Fibroblast of skin of scalp (primary cell): Measurements from ENCODE around the gene HMOX2.

ENCODE experiments used
- DNase-seq: peaks from one replicate; pipeline ENCODE4 v3.0.0-alpha.2; 2013

Gene HMOX2

DNA sequence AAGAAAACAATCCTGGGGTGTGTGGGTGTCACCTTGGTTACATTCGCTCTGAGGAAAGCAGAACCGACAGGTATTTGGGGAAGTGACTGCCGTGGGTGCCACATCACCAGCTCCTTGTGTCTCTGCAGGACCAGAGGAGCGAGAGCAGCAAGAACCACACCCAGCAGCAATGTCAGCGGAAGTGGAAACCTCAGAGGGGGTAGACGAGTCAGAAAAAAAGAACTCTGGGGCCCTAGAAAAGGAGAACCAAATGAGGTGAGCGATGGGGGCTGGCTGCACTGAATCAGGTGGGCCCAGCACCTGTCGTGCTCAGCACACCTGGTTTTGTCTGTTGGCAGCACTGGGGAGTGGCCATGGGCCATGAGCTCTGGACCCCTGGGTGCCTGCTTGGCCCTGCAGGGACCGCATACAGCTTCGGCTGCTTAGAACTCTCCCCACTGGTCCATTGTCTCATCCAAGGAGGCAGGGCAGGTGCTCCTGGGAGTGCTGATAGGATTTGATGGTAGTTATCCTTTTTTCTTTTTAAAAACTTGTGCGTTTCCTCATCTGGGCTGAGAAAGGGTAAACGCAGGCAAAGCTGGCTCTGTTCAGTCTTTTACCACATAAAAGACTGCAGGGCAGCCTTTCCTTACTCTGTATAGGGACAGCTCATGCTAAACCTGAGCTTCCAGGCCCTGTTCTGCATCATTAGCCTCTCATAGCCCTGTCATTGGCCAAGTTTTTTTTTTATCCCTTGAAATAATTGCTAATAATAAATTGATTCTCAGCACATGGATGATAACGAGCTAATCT, 29.4 kb downstream of the HMOX2 start:
- no peak for DNase-seq

DNA sequence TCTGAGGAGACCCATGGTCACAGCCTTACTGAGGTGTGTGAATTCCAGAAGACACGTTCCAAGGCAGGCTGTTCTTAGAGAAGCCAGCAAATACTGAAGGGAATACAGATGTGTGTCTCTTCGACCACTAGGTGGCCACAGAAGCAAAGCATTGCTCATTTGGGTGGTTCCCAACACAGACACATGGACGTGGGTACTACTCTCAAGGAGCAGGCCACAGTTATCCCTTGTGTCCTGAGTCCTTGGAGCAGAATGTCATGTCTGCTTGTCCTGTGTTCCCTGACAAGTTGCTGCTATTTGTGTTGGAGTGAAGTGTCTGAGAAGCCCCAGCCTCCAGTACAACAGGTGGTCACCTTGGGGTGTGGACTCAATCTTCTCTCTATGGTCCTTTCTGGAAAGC, 30.3 kb downstream of the HMOX2 start:
- peak; percentile 80 for DNase-seq

DNA sequence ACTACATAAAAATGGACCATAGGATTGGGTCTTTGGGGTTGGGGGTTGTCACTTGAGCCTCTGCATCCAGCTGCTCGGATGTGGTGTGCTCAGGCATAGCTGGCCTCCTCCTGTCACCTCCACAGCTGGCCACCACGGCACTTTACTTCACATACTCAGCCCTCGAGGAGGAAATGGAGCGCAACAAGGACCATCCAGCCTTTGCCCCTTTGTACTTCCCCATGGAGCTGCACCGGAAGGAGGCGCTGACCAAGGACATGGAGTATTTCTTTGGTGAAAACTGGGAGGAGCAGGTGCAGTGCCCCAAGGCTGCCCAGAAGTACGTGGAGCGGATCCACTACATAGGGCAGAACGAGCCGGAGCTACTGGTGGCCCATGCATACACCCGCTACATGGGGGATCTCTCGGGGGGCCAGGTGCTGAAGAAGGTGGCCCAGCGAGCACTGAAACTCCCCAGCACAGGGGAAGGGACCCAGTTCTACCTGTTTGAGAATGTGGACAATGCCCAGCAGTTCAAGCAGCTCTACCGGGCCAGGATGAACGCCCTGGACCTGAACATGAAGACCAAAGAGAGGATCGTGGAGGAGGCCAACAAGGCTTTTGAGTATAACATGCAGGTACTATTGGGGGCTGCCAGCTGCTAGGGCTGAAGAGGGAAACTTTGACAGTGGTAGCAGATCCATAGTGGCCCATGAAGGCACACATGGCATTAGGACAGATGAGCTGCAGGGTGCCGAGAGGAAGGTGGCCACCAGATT, 31.6 kb downstream of the HMOX2 start:
- no peak for DNase-seq

DNA sequence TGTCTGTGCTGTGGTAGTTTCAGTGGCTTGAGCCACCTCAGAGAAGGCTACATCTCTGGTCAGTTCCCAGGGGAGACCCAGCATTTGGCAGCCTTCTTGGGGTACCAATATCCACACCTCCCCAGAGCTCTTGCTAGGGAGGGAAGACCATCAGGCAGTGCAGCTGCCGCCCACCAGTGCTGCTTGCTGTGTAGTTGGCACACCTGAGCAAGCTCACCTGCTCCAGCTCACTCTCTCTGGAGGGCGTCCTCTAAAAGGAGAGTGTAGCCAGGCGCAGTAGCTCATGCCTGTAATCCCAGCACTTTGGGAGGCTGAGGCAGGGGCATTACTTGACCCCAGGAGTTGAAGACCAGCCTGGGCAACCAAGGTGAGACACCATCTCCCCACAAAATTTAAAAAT, 32.6 kb downstream of the HMOX2 start:
- DNase-seq = no peak

DNA sequence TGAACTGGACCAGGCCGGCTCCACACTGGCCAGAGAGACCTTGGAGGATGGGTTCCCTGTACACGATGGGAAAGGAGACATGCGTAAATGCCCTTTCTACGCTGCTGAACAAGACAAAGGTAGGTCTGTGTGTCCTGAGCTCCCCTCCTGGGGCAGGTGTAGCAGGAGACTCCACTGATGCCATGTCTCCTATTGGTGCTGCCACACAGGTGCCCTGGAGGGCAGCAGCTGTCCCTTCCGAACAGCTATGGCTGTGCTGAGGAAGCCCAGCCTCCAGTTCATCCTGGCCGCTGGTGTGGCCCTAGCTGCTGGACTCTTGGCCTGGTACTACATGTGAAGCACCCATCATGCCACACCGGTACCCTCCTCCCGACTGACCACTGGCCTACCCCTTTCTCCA, 33.2 kb downstream of the HMOX2 start:
- DNase-seq = no peak

DNA sequence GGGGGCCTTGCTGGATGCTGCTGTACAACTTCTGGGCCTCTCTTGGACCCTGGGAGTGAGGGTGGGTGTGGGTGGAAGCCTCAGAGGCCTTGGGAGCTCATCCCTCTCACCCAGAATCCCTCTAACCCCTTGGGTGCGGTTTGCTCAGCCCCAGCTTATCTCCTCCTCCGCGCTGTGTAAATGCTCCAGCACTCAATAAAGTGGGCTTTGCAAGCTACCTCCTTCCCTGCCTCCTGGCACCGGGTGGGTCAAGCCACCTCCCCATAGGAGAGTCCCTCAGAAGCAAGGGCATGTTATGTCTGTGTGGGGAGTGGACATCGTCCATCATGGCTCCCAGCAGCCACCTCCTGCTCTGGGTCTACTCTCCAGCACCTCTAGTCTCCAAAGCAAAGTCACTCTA, 33.9 kb downstream of the HMOX2 start:
- DNase-seq = no peak

DNA sequence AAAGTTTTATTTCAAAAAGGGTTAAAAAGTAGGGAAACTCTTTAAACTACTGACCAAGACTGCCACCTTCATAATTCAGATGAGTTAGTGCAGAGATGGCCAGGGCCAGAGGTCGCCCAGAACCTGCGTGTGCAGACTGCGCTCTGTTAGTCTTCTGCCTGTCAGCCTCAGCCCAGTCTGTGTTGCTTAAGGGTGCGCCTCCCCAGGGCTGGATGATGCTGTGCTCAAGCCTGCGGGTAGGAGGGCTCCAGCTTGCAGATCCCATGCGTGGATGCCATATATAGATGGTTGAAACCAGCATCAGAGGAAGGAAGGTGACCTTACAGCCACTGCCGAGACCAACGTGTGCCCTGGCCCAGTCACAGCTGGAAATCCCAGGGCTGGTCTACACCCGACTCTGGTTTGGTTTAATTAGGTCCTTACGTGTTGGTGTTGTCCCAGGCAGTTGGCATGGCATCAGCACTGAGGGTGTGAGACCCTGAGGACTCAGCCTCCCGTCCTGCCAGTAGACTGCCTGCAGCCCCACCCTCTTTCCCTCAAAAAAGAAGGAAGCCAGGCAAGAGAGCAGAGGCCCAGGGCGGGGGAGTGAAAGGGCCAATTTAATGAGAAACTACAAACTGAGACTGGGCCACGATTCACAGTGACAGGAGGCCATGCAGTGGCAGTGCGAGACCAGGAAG, 34.7 kb downstream of the HMOX2 start:
- no peak for DNase-seq

DNA sequence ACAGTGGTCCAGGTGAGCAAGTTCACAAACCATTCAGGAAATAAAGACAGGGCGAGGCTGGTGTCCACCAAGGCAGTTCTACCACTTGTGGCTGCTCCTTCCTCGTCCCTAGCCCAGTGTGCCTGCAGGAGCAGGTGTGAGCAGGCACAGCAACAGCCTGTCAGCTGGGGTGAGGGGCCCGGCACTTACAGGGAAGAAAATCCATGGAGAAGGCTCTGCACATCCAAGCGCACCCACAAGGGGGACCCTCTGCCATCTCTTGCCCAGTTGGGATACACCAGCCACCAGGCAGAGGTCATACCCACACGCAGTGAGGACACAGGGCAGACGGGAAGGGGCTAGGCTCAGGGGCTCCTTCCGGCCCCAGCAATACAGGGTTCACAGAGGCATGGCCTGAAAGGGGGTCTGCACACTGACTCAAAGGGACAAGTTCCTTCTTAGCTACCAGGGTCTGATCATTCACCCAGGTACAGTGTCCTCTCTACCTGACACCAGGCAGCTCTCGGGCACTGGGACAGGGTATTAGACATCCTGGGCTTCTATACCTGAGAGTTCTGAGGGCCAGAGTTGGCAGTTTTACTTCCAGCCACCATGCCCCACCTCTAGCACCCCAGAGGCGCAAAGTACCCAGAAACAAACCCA, 35.4 kb downstream of the HMOX2 start:
- DNase-seq = peak; percentile 35

DNA sequence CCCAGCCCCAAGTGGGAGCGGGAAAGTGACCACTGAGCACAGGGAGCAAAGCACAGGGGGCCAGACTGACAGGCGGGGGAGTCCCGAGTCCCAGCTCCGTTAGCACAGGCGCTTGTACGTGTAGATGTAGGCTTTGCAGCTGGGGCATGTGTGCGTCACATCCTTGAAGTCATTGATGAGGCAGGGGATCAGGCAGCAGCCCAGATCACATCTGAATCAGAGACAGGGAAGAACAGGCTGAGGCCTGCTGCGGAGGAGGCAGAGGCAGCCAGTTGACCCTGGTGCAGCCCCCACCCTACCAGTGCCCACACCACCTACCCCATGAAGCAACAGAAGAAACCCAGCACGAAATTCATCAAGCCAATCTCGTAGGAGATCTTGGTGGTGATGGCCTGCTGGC, 36.3 kb downstream of the HMOX2 start:
- no peak for DNase-seq

DNA sequence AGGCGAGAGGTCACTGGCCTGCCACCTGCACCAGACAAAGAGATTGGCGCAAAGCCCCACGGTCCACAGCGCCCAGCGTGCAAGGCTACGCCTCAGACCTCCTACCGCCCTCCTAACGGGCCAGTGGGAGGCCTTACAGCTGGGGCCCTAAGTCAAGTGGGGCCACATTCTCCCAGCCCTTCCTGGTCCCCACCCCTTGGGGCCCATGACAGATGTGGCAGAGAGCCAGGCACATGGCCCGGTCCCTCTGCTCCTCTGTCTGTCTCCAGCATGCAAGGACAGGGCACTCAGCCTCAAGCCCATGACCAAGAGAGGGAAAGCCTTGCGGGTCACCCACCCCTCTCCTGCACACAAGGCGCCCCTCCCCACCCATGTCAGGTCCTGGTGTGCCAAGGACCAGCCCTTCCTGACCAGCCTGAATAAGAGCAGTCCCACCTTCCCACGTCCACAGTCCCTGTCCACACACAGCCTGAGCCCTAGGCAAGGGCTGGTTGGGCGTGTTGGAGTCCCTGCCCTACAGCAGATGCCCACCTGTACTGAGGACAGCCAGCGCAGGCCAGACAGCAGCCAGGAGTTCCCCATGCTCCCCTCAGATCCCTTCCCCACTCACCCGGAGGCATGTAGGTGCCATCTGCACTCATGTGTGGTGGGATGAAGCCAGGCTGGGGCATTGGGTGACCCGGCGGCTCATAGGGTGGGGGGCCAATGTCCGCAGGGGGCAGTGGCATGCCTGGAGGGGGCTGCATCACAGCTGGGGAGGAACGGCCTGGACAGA, 37.1 kb downstream of the HMOX2 start:
- no peak for DNase-seq

DNA sequence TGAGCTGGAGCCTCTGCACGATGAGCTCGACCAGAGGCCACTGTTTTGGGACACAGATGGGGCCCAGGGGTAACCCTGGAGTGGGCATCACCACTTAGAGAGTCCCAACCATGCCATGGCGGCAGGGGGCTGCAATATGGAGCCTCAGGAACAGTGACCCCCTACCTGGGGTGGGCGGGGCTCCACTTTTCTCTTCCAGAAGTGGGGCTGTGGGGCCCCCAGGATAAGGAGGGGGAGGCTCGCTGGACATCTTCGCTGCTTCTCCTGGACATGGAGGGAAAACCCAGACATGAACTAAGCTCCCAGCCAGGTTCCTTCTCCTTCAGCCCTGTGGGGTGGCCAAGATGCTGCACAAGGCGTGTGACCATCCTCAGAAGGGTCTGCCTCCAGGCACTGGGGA, 37.7 kb downstream of the HMOX2 start:
- DNase-seq = no peak

DNA sequence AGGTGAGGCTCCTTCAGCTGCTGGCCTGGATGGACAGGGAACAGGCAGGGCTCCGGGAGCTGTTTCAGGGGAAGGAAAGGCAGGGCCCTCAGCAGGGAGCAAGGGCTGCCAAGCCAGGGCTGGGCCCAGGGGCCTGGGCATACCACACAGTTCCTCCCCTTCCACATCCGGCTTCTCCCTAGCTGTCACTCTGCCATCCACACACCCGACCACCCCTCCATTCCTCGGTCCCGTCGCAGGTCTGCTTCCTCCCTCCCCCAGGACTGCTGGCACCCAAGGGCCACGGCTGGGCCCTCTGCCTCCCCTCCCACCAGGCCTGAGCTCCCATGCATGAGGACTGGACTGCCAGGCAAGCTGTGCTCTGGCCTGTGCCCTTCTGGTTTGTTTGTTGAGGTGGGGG, 38.4 kb downstream of the HMOX2 start:
- DNase-seq = no peak

DNA sequence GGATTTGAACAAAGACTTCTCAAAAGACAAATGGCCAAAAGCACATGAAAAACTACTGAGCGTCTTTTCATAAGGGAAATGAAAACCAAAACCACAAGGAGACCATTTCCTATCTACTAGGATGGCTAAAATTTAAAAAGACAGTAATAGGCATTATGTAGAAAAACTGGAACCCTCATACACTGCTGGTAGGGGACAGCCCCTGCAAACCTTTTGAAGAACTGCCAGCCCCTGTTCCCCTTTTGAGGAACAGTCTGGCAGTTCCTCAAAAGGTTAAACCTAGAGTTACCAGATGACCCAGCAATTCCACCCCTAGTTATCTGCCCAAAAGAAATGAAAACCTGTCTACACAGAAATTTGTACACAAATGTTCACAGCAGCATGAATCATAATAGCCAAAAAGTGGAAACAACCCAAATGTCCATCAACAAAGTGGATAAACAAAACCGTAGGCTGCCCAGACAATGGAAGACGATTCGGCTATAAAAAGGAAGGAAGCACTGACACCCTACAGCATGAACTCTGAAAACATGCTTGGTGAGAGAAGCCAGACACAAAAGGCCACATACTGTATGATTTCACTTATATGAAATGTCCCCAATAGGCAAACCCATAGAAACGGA, 39.5 kb downstream of the HMOX2 start:
- no peak for DNase-seq

DNA sequence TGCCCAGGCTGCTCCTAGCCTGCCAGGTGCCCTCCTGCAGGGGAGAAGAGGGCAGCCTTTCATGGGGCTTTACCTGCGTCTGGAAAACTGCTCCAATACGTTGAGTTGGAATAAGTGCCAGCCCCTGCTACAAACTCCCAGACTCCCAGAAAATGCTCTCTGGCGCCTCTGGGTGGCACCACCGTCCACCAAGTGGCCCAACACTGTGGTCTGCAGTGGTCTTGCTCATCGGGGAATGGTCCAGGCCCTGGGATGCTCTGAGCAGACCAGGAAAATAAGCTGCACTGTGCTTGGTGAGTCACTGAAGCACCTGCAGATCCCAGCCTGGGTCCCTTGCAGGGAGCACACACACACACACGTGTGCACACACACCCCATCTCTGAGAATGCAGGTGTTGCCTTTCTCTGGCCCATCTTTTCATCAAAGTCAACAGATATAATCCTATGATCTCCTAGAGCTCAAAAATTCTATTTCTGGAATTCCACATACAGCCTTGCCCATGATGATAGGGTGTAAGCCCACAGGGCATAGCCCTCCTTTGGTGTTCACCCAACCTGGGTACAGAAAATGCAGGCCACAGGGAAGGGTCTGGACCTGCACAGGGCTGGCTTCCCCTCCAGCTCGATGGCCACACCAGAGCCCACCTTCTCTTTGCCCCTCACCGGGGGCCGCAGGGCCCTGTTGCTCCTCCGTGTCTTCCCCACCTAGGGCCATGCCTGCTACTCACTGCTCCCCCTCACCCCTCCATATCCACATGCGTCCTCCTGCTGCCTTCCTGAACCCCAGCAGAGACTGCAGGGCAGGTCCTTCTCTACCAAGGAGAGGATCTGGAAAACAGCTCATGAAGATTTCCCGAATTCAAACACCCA, 41.8 kb downstream of the HMOX2 start:
- DNase-seq = peak; percentile 43

DNA sequence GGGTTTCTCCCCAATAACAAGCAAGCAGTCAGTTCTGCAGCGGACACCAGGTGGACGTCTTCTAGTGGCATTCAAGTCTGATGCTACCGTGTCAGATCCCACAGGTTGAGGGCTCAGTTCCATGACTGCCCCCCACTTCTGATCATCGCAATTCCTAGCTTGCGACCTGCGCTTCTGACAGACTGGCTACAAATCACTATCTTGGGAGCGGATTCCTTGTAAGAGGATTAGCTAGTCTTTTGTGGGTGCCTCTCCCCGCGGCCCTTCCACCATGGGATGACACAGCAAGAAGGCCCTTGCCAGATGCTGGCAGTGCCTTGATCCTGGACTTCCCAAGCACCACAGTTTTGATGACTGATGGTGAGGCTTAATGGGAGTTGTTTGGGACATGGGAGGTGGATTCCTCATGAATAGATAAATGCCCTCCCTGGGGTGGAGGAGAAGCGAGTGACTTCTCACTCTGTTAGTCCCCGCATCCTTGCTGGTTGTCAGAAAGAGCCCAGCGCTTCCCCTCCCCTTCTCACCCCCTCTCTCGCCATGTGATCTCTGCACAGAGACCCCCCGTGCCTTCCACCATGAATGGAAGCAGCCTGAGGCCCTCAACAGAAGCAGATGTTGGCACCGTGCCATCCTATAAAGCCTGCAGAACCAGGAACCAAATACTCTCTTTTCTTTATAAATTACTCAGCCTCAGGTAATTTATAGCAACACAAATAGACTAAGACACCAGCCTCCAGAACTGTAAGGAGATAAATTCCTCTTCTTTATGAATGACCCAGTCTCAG, 43.3 kb downstream of the HMOX2 start:
- no peak for DNase-seq

DNA sequence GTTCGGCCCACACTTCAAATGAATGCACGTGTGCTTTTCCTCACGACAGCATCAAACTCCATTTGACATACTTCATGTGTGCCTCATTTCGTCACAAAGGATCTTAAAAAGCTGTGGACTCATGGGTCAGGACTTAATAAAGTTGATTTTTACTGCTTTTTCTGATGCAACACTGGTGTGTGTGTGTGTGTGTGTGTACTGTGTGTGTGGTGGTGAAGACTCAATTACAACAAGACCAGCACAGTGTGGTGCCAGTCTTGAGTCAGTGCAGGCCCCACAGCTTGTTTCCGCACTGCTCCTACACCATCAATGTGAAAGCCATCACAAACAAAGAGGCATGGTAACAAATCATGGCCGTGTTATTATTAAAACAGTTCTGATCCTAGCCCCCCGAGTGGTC, 44.7 kb downstream of the HMOX2 start:
- peak; percentile 65 for DNase-seq

DNA sequence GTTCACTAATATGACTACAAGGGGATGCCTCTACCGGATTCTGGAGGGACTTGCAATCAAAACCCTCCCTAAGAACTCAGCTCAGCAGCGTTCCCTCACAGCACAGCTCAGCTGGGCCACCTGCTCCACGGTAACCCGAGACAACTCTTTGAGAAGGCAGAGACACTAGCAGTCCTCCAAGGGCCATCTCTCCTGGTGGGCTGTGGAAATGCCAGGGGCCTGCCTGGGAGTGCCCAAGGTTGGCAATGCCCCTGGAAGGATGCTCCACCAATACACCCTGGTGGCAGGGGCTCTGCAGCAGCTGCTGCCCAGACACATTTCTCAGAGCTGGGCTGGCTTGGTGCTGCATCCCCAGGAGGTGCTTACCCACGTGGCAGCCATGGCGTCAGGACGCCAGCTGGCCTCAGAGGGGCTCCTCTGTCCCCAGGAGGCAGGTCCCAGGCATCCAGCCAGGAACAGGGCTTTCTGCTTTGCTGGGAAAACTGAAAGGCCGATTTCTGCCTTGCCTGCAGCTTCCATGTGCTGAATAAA, 45.9 kb downstream of the HMOX2 start:
- DNase-seq = peak; percentile 62

DNA sequence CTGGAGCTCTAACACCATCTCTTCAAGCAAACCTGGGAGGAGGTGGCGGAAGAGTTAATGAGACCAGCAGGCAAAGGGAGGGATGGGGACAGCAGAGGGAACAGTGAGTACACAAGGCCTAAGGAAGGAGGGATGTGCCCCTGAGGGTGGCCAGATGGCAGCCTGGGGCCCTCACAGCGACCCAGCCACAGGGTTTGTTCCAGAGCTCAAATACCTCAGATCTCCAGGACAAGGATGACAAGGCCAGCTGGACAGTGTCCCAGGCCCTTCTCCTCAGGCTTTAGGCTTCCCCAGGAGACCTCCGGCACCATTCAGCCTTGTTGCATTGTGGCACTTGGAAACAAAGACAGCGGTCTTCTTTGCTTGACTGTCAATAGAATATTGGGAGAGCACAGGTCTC, 47.5 kb downstream of the HMOX2 start:
- no peak for DNase-seq

DNA sequence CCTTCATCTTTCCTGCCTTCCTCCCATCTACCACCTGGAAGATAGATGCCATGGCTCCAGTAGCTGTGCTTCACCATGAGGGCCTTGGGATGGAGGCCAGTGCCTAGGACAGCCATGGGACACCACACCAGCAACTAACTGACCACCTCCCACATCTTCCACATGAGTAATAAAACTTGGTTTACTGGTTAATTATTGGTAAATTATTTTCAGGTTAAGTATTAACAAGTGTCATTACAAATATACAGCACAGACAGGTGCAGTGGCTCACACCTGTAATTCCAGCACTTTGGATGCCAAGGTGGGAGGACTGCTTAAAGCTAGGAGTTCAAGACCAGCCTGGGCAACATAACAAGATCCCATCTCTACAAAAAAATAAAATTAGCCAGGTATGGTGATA, 48.4 kb downstream of the HMOX2 start:
- DNase-seq = no peak

DNA sequence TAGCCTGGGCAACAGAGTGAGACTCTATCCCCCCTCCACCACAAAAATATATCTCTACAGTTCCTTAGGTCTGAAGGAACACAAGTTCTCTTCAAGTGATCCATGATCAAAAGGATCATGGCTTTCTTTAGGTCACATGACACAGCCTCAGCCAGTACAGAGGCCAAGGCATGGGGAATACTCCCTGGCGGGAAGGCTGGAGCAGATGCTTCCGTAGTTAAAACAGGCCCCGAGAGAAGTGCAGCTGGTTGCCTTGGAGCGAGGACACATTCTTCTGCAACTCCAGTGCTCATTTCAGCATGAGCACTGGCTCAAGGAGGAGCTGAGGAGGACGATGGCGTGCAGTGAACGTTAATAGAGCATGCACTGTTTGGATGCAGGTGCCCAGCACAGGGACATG, 48.9 kb downstream of the HMOX2 start:
- no peak for DNase-seq
